ENCODE measurements around the gene CYTH3.

CYTH3 gene

GRCh38 chr7:6182993-6183392 is 89.4 kb downstream of the CYTH3 start:
- DNase-seq: no peak

- no peak for DNase-seq
These were observed 91.3 kb downstream of the CYTH3 start for GRCh38 chr7:6181136-6181535.

- no peak for DNase-seq
These were observed 92.1 kb downstream of the CYTH3 start for GRCh38 chr7:6180344-6180725.

- DNase-seq: no peak
These were observed 92.6 kb downstream of the CYTH3 start for GRCh38 chr7:6179620-6180343.

- no peak for DNase-seq
These were observed 94.0 kb downstream of the CYTH3 start for GRCh38 chr7:6178298-6179029.

GRCh38 chr7:6175645-6176044 is 96.8 kb downstream of the CYTH3 start:
- DNase-seq: no peak

- DNase-seq: no peak
These were observed 99.5 kb downstream of the CYTH3 start for GRCh38 chr7:6172910-6173295.

- DNase-seq: no peak
These were observed 100.1 kb downstream of the CYTH3 start for GRCh38 chr7:6172224-6172909.

GRCh38 chr7:6171532-6172223 is 100.7 kb downstream of the CYTH3 start:
- DNase-seq: no peak

GRCh38 chr7:6170571-6171531 is 101.6 kb downstream of the CYTH3 start:
- no peak for DNase-seq

GRCh38 chr7:6169805-6170520 is 102.5 kb downstream of the CYTH3 start:
- no peak for DNase-seq

GRCh38 chr7:6168477-6168868 is 104.0 kb downstream of the CYTH3 start:
- no peak for DNase-seq

- no peak for DNase-seq
These were observed 104.6 kb downstream of the CYTH3 start for GRCh38 chr7:6167587-6168476.

GRCh38 chr7:6167004-6167551 is 105.3 kb downstream of the CYTH3 start:
- DNase-seq: no peak

GRCh38 chr7:6166443-6166891 is 106.0 kb downstream of the CYTH3 start:
- DNase-seq: no peak

- no peak for DNase-seq
These were observed 106.7 kb downstream of the CYTH3 start for GRCh38 chr7:6165521-6166320.

GRCh38 chr7:6165075-6165474 is 107.3 kb downstream of the CYTH3 start:
- no peak for DNase-seq

- no peak for DNase-seq
These were observed 107.9 kb downstream of the CYTH3 start for GRCh38 chr7:6164491-6164890.

- no peak for DNase-seq
These were observed 108.4 kb downstream of the CYTH3 start for GRCh38 chr7:6164010-6164409.

All from CD4-positive, alpha-beta T cell treated with Interleukin-15 for 1 hour (primary cell).